ENCODE data around the gene SIPA1L3.
A peak's percentile ranks its signal among the peaks of the same experiment; 100 is the strongest.
"Not testable (repeated sequence)": the region's sequence is repeated elsewhere in the genome, so short reads cannot be mapped to it uniquely, and the experiment has no call there.

Gene SIPA1L3

GRCh38 chr19:37906869-37907734 is at the start of gene SIPA1L3:
Gene SIPA1L3, plus strand, starts transcription at chr19:37907208. Its CDS starts 174,358 bp downstream, at chr19:38081566.
- peak; percentile 77 for DNase-seq (ENCODE audit: low read depth)
- peak within 1 kb of the TSS; percentile 94 for H3K4me3 ChIP-seq (ENCODE audit: control insufficient read depth, low read depth, low read length)
- TF ChIP-seq CTCF (IDR thresholded peaks at IDR 0.05; ENCODE audit: control insufficient read depth, insufficient read depth, low read depth, low read length, missing control alignments), result peak; percentile 4

GRCh38 chr19:37864501-37864900 is 42.5 kb upstream of the SIPA1L3 start:
- no peak for TF ChIP-seq CTCF (IDR thresholded peaks at IDR 0.05; ENCODE audit: control insufficient read depth, insufficient read depth, low read depth, low read length, missing control alignments)
- H3K4me3 ChIP-seq (ENCODE audit: control insufficient read depth, low read depth, low read length), result no peak overlapping the region
- no peak for DNase-seq (ENCODE audit: low read depth)

GRCh38 chr19:37865930-37866329 is 41.1 kb upstream of the SIPA1L3 start:
- not testable (repeated sequence) for DNase-seq (ENCODE audit: low read depth); H3K4me3 ChIP-seq (ENCODE audit: control insufficient read depth, low read depth, low read length)

GRCh38 chr19:37867831-37868230 is 39.2 kb upstream of the SIPA1L3 start:
- H3K4me3 ChIP-seq (ENCODE audit: control insufficient read depth, low read depth, low read length), result no peak overlapping the region
- no peak for TF ChIP-seq CTCF (IDR thresholded peaks at IDR 0.05; ENCODE audit: control insufficient read depth, insufficient read depth, low read depth, low read length, missing control alignments)
- DNase-seq (ENCODE audit: low read depth), result peak; percentile 37

- no peak for TF ChIP-seq CTCF (IDR thresholded peaks at IDR 0.05; ENCODE audit: control insufficient read depth, insufficient read depth, low read depth, low read length, missing control alignments)
- DNase-seq (ENCODE audit: low read depth), result no peak
Observed at GRCh38 chr19:37869766-37870340, 37.2 kb upstream of the SIPA1L3 start.

GRCh38 chr19:37872383-37872782 is 34.6 kb upstream of the SIPA1L3 start:
- TF ChIP-seq CTCF (IDR thresholded peaks at IDR 0.05; ENCODE audit: control insufficient read depth, insufficient read depth, low read depth, low read length, missing control alignments), result no peak
- H3K4me3 ChIP-seq (ENCODE audit: control insufficient read depth, low read depth, low read length), result no peak overlapping the region
- no peak for DNase-seq (ENCODE audit: low read depth)

More at GRCh38 chr19:37869766-37870340, 37.2 kb upstream of the SIPA1L3 start:
- no peak overlapping the region for H3K4me3 ChIP-seq (ENCODE audit: control insufficient read depth, low read depth, low read length)

GRCh38 chr19:37874784-37875183 is 32.2 kb upstream of the SIPA1L3 start:
- H3K4me3 ChIP-seq (ENCODE audit: control insufficient read depth, low read depth, low read length), result no peak overlapping the region
- TF ChIP-seq CTCF (IDR thresholded peaks at IDR 0.05; ENCODE audit: control insufficient read depth, insufficient read depth, low read depth, low read length, missing control alignments), result no peak
- no peak for DNase-seq (ENCODE audit: low read depth)

Data from AG09309 (cell line).